Endothelial cell of umbilical vein (primary cell): Measurements from ENCODE around the gene CNKSR3. TPM values are rescaled to one million over a fixed set of nuclear protein-coding genes. Genes with fewer than 3 reads are reported as not detected.

Experiments used
- BruUV-seq: library from RNA; stranded (reverse); fragments of 400-500 nt; replicated peaks from 2 replicates; lab custom pipeline; 2021; lab: Mats Ljungman, UMichigan
- CTCF ChIA-PET: fragments of 300-600, 350-600 bp; sonication (Branson Sonifier 250); formaldehyde crosslinking; loops from one replicate; lab custom pipeline; 2021; ENCODE audit warnings: antibody characterized with exemption, inconsistent platforms; lab: Charles Lee
- POLR2A ChIA-PET: fragments of 300-600, 350-600 bp; sonication (Branson Sonifier 250); formaldehyde crosslinking; loops from one replicate; lab custom pipeline; 2021; ENCODE audit warnings: antibody characterized with exemption, inconsistent platforms; lab: Charles Lee
- DNase-seq: peaks from one replicate; pipeline ENCODE4 v3.0.0-alpha.2; 2011; ENCODE audit warnings: low read depth, low spot score
- FAIRE-seq: peaks from 2 replicates; lab custom pipeline; 2011; peaks lifted over from hg19 to GRCh38; lab: Jason Lieb, UNC
- H2AFZ ChIP-seq: 2 replicates; pipeline ENCODE4 v1.6.0; 2012; ENCODE audit warnings: low read depth, low read length, control low read depth, inconsistent platforms
- H3K27ac ChIP-seq: 2 replicates; pipeline ENCODE4 v1.5.1; 2011; ENCODE audit warnings: low read depth, mild to moderate bottlenecking, control low read depth, low read length, moderate library complexity; ENCODE audit not compliant: insufficient read depth
- H3K27me3 ChIP-seq, 2 experiments: 2 replicates each; pipeline versions ENCODE4 v1.6.0 to v1.6.1; 2011; ENCODE audit warnings: low read length in 2 of 2, mixed read lengths in 1 of 2; ENCODE audit not compliant: control insufficient read depth in 2 of 2, insufficient read depth in 2 of 2
- H3K36me3 ChIP-seq, 2 experiments: 2 replicates in 1 of 2; 3 replicates in 1 of 2; pipeline ENCODE4 v1.5.1; 2011; ENCODE audit warnings: low read length in 2 of 2, mild to moderate bottlenecking in 1 of 2, moderate library complexity in 1 of 2; ENCODE audit not compliant: control insufficient read depth in 2 of 2, insufficient read depth in 2 of 2; ENCODE audit errors: extremely low read depth in 1 of 2
- H3K4me1 ChIP-seq: 3 replicates; pipeline ENCODE4 v1.5.1; 2011; ENCODE audit warnings: mild to moderate bottlenecking, low read length; ENCODE audit not compliant: control insufficient read depth, insufficient read depth; ENCODE audit errors: extremely low read depth
- H3K4me2 ChIP-seq: 2 replicates; pipeline ENCODE4 v1.6.1; 2011; ENCODE audit warnings: low read length, control low read depth, mixed read lengths; ENCODE audit not compliant: insufficient read depth
- H3K4me3 ChIP-seq, 3 experiments: fragments of 200-600 bp in 1 of 3; sonication (generic), shearing (Covaris generic) in 1 of 3; replicated peaks in 1 of 3; 2 replicates each; pipeline ENCODE4 v1.5.1; 2011 to 2016; ENCODE audit warnings: control low read depth in 3 of 3, low read length in 3 of 3, mild to moderate bottlenecking in 2 of 3, inconsistent platforms in 1 of 3, low read depth in 1 of 3, moderate library complexity in 1 of 3; ENCODE audit not compliant: insufficient read depth in 1 of 3
- H3K79me2 ChIP-seq: 2 replicates; pipeline ENCODE4 v1.6.0; 2012; ENCODE audit warnings: low read length, inconsistent platforms; ENCODE audit not compliant: control insufficient read depth, insufficient read depth
- H3K9ac ChIP-seq: replicated peaks from 2 replicates; pipeline ENCODE3; 2011; ENCODE audit warnings: low read length, control low read depth; ENCODE audit not compliant: insufficient read depth; ENCODE audit errors: extremely low read depth
- H3K9me1 ChIP-seq: replicated peaks from 3 replicates; pipeline ENCODE4 v1.6.0; 2011; ENCODE audit warnings: mild to moderate bottlenecking, low read length; ENCODE audit not compliant: control insufficient read depth, insufficient read depth; ENCODE audit errors: extremely low read depth
- H3K9me3 ChIP-seq: replicated peaks from 2 replicates; pipeline ENCODE4 v1.5.1; 2012; ENCODE audit warnings: low read length, inconsistent platforms; ENCODE audit not compliant: control insufficient read depth, insufficient read depth
- H4K20me1 ChIP-seq: replicated peaks from 2 replicates; pipeline ENCODE3; 2011; ENCODE audit warnings: mild to moderate bottlenecking, low read length; ENCODE audit not compliant: control insufficient read depth, insufficient read depth; ENCODE audit errors: extremely low read depth
- CTCF ChIP-seq, 2 donors: IDR thresholded peaks; 1 replicate in 1 of 2; 2 replicates in 1 of 2; pipeline ENCODE4 v1.5.1; 2011; ENCODE audit warnings: low read length in 2 of 2, mild to moderate bottlenecking in 2 of 2, moderate library complexity in 2 of 2, control low read depth in 1 of 2, inconsistent platforms in 1 of 2, low read depth in 1 of 2; ENCODE audit not compliant: insufficient read depth in 1 of 2; ENCODE audit errors: extremely low read depth in 1 of 2
- MYC ChIP-seq: IDR thresholded peaks from one replicate; pipeline ENCODE4 v1.6.1; 2011; ENCODE audit warnings: mild to moderate bottlenecking, low read depth, low read length
- POLR2AphosphoS5 ChIP-seq: IDR thresholded peaks from 2 replicates; pipeline ENCODE4 v1.6.1; 2012; ENCODE audit warnings: low read depth, mild to moderate bottlenecking, control low read depth, low read length, moderate library complexity; ENCODE audit not compliant: insufficient read depth
- dilution Hi-C: fragments of 300-500 bp; cut with MboI; formaldehyde crosslinking; loops from one replicate; pipeline ENCODE4 v1.15.0; 2019; ENCODE audit warnings: low sequenced_read_pairs; ENCODE audit not compliant: extremely low pct_ligation_motif_present
- intact Hi-C: fragments of 100-400 bp; cut with micrococcal nuclease; formaldehyde crosslinking; loops from one replicate; pipeline ENCODE4 v1.10.0; 2022
- polyA plus RNA-seq, 4 experiments: library from polyadenylated mRNA; depleted of rRNA in 3 of 4; stranded (reverse) in 3 of 4; unstranded in 1 of 4; fragments of >200 nt; gene quantifications; 2 replicates each; pipeline versions ENCODE4 v1.2.1 to v1.2.3, GENCODE V29; 2011 to 2012; ENCODE audit warnings: missing spikeins in 1 of 4
- total RNA-seq: library from RNA; stranded (reverse); gene quantifications from 2 replicates; pipeline ENCODE4 v1.2.3, GENCODE V29; 2021

Gene CNKSR3
- total and polyA plus RNA-seq, 2 donors (not counting 3 experiments of a cell fraction or from before 2014, with no cell fraction given), result 2.3 to 15.6 TPM

GRCh38 chr6:154498340-154498934, 12.0 kb downstream of the CNKSR3 start:
- intact Hi-C loops (no loop called here), dilution Hi-C loops (no loop called here)
- CTCF ChIA-PET, result interaction anchor here (2.9 to 4.3 kb wide), 2 partner anchors 11 to 163 kb away, joined by 9 to 62 read pairs; partner anchors contain the start of gene CNKSR3

DNA sequence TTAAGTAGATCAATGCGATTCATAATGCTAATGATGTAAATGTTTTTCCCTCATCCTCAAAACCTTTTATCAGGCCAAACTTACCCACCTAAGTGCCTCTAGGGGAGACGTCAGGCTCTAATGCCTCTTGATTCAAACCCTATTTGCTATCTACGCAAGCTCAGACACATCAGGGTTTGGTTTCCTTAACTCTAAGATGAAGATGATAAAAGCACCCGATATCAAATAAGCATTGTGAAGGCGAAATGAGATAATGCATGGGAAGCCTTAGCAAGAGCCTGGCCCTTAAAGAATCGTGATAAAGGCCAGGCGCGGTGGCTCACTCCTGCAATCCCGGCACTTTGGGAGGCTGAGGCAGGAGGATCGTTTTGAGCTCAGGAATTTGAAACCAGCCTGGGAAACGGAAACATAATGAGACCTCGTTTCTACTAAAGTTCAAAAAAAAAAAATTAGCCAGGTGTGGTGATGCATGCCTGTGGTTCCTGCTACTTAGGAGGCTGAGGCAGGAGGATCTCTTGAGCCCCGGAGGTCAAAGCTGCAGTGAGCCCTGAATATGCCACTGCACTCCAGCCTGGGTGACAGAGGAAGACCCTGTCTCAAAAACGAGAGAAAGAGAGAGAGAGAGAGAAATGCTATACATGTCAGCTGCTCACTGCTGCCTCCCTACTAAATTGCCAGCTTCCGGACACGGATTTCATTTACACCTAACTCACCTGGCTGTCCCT, 13.5 kb downstream of the CNKSR3 start:
- no peak overlapping the region for H2AFZ ChIP-seq
- FAIRE-seq (no peak), DNase-seq (no peak)
- no peak overlapping the region for H3K9ac ChIP-seq
- no peaks in the 10 kb centered on the region for H3K9me3 ChIP-seq
- H3K4me3 ChIP-seq, result no peak overlapping the region
- H4K20me1 ChIP-seq, result no peaks in the 10 kb centered on the region
- peaks cover 19% of the 10 kb centered on the region for H3K4me1 ChIP-seq
- no TSS peak for BruUV-seq
- H3K4me2 ChIP-seq, result no peak overlapping the region
- H3K27me3 ChIP-seq, result no peaks in the 10 kb centered on the region
- H3K9me1 ChIP-seq, result no peaks in the 10 kb centered on the region
- no peaks in the 10 kb centered on the region for H3K79me2 ChIP-seq
- dilution Hi-C loops, result no loop called here
- POLR2A ChIA-PET, result no interaction called here
- no peak for TF ChIP-seq CTCF (IDR thresholded peaks at IDR 0.05; ENCODE audit: extremely low read depth in 1 of 2, insufficient read depth in 1 of 2, low read depth in 1 of 2, low read length in 2 of 2)
- H3K27ac ChIP-seq, result no peak overlapping the region
- CTCF ChIA-PET, result interaction anchor here (2.9 to 4.3 kb wide), 2 partner anchors 13 to 165 kb away, joined by 9 to 62 read pairs; partner anchors contain the start of gene CNKSR3
- H3K36me3 ChIP-seq, result no peaks in the 10 kb centered on the region
- intact Hi-C loops, result no loop called here

More at GRCh38 chr6:154498340-154498934, 12.0 kb downstream of the CNKSR3 start:
- peaks cover 19% of the 10 kb centered on the region for H3K4me1 ChIP-seq
- H3K9me1 ChIP-seq, result no peaks in the 10 kb centered on the region
- H3K9me3 ChIP-seq, result no peaks in the 10 kb centered on the region
- TF ChIP-seq MYC (no peak), POLR2AphosphoS5 (no peak)
- DNase-seq, result no peak
- FAIRE-seq, result no peak
- no peaks in the 10 kb centered on the region for H3K27me3 ChIP-seq
- H4K20me1 ChIP-seq, result no peaks in the 10 kb centered on the region
- no peak overlapping the region for H3K4me2 ChIP-seq
- no TSS peak for BruUV-seq
- H2AFZ ChIP-seq, result no peak overlapping the region
- POLR2A ChIA-PET, result no interaction called here
- no peak overlapping the region for H3K4me3 ChIP-seq
- H3K9ac ChIP-seq, result no peak overlapping the region
- no peak overlapping the region for H3K27ac ChIP-seq
- no peaks in the 10 kb centered on the region for H3K79me2 ChIP-seq
- H3K36me3 ChIP-seq, result no peaks in the 10 kb centered on the region
